ENCODE results near the gene CDRT4.

CDRT4 gene

GRCh38 chr17:15492791-15493692, 25.6 kb upstream of the CDRT4 start:
- DNase-seq = no peak

- DNase-seq = no peak
Measured at GRCh38 chr17:15492186-15492585, 24.8 kb upstream of the CDRT4 start.

GRCh38 chr17:15490634-15491261, 23.3 kb upstream of the CDRT4 start:
- peak in 1 of 2 donors; percentile 13 for DNase-seq

GRCh38 chr17:15488557-15488956, 21.1 kb upstream of the CDRT4 start:
- no peak for DNase-seq

GRCh38 chr17:15485045-15485444, 17.6 kb upstream of the CDRT4 start:
- DNase-seq = no peak

GRCh38 chr17:15483431-15483830, 16.0 kb upstream of the CDRT4 start:
- DNase-seq = no peak

- no peak for DNase-seq
Measured at GRCh38 chr17:15482476-15482875, 15.1 kb upstream of the CDRT4 start.

- DNase-seq = no peak
Measured at GRCh38 chr17:15481481-15481880, 14.1 kb upstream of the CDRT4 start.

- DNase-seq = no peak
Measured at GRCh38 chr17:15480204-15480603, 12.8 kb upstream of the CDRT4 start.

GRCh38 chr17:15479703-15480102, 12.3 kb upstream of the CDRT4 start:
- DNase-seq = no peak

- no peak for DNase-seq
Measured at GRCh38 chr17:15478845-15479244, 11.4 kb upstream of the CDRT4 start.

GRCh38 chr17:15475631-15476354, 8.4 kb upstream of the CDRT4 start:
- no peak for DNase-seq

GRCh38 chr17:15472891-15473290, 5.5 kb upstream of the CDRT4 start:
- DNase-seq = no peak

- no peak for DNase-seq
Measured at GRCh38 chr17:15470536-15470935, 3.1 kb upstream of the CDRT4 start.

- DNase-seq = no peak
Measured at GRCh38 chr17:15469260-15469659, 1.8 kb upstream of the CDRT4 start.

GRCh38 chr17:15468126-15468525, 705 bp upstream of the CDRT4 start:
- no peak for DNase-seq

- DNase-seq = no peak
Measured at GRCh38 chr17:15466131-15466530, 1.3 kb downstream of the CDRT4 start.

GRCh38 chr17:15465045-15465701, 2.2 kb downstream of the CDRT4 start:
- no peak for DNase-seq

GRCh38 chr17:15464231-15464985, 3.0 kb downstream of the CDRT4 start:
- DNase-seq = no peak

GRCh38 chr17:15462976-15463772, 4.2 kb downstream of the CDRT4 start:
- no peak for DNase-seq

- DNase-seq = no peak
Measured at GRCh38 chr17:15457723-15458094, 9.7 kb downstream of the CDRT4 start.
